HL-60 (cell line): Measurements from ENCODE around the gene TMEM201.

Experiments
- CTCF ChIP-seq: IDR thresholded peaks from one replicate; pipeline ENCODE4 v1.5.1; 2011; ENCODE audit warnings: low read length, control low read depth, inconsistent platforms; ENCODE audit not compliant: insufficient read depth
- GABPA ChIP-seq: IDR thresholded peaks from 2 replicates; pipeline ENCODE4 v1.6.1; 2012; ENCODE audit warnings: low read depth
- POLR2AphosphoS5 ChIP-seq: IDR thresholded peaks from 2 replicates; pipeline ENCODE4 v1.6.1; 2012; ENCODE audit warnings: low read depth
- REST ChIP-seq: IDR thresholded peaks from 2 replicates; pipeline ENCODE4 v1.6.1; 2012; ENCODE audit warnings: low read depth; ENCODE audit not compliant: insufficient replicate concordance

- TF ChIP-seq CTCF (no peak), POLR2AphosphoS5 (no peak), GABPA (no peak), REST (no peak)
Measured at GRCh38 chr1:9573723-9574122, 15.0 kb upstream of the TMEM201 start.
